Upper lobe of left lung (tissue), 4 donors: ENCODE data around the gene SMYD2.

ENCODE experiments used
- CTCF ChIP-seq, 6 experiments: fragments of 450-650 bp in 4 of 6; fragments of 200-600 bp in 2 of 6; sonication (generic) in 2 of 6; IDR thresholded peaks; one replicate each; pipeline ENCODE4 v1.5.1; 2016 to 2019; ENCODE audit warnings: antibody characterized with exemption in 6 of 6
- POLR2A ChIP-seq, 4 donors: fragments of 450-650 bp; IDR thresholded peaks; one replicate each; pipeline ENCODE4 v1.5.1; 2016 to 2017; ENCODE audit warnings: antibody characterized with exemption in 4 of 4, mild to moderate bottlenecking in 2 of 4
- POLR2AphosphoS5 ChIP-seq, 2 donors: sonication (generic); formaldehyde crosslinking; IDR thresholded peaks; one replicate each; pipeline ENCODE4 v1.5.1; 2017; ENCODE audit warnings: antibody characterized with exemption in 2 of 2

DNA sequence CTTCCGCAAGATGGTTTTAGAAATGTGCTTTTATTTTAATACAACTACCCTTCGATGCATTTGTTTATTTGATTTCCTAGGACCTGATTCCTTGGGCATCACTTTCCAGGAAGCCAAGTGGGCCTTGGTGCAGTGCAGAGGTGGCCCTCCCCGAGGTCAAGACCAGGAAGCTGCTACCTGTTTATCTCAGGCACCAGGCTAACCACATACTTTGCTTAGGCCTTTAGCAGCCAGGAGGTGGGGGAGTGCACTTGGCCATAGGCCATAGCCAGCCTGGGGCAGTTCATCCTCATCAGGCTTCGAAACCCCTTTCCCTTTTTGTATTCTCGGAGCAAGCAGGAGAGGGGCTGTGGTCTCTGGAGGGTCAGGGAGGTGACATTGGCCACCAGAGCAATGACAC, 45.4 kb downstream of the SMYD2 start:
- TF ChIP-seq CTCF (IDR thresholded peaks at IDR 0.05) (no peak), POLR2A (IDR thresholded peaks at IDR 0.05) (no peak), POLR2AphosphoS5 (IDR thresholded peaks at IDR 0.05) (no peak)
